PFSK-1 (cell line): ENCODE measurements around the gene DCTN2.

ENCODE experiments used
- SIN3A ChIP-seq: IDR thresholded peaks from 2 replicates; pipeline ENCODE4 v1.6.1; 2012; ENCODE audit warnings: mild to moderate bottlenecking, low read length, moderate library complexity, borderline replicate concordance; ENCODE audit not compliant: insufficient read depth
- TAF1 ChIP-seq: IDR thresholded peaks from 2 replicates; pipeline ENCODE4 v1.6.1; 2012; ENCODE audit warnings: low read length, control low read depth, borderline replicate concordance; ENCODE audit not compliant: insufficient read depth

DNA sequence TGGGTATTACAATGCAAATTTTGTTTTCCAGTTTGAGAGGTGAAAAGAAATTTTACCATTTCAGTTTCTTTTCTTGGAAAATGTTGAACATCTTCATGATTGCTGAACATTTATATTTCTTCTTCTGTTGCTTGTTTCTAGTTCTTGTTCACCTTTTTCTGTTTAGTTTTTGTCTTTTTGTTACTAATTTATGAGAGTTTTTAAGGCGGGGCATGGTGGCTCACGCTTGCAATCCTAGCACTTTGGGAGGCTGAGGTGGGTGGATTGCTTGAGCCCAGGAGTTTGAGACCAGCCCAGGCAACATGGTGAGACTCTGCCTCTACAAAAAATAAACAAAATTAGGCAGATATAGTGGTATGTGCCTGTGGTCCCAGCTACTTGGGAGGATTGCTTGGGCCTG is 13.5 kb upstream of the DCTN2 start:
- TF ChIP-seq SIN3A = no peak
- no peak for TF ChIP-seq TAF1
